ENCODE results near the gene ABCA12. TPM values are rescaled to one million over a fixed set of nuclear protein-coding genes. Genes with fewer than 3 reads are reported as not detected.

The ABCA12 gene
- total RNA-seq, 1 donor from 2014 or later, result 8.9 TPM

DNA sequence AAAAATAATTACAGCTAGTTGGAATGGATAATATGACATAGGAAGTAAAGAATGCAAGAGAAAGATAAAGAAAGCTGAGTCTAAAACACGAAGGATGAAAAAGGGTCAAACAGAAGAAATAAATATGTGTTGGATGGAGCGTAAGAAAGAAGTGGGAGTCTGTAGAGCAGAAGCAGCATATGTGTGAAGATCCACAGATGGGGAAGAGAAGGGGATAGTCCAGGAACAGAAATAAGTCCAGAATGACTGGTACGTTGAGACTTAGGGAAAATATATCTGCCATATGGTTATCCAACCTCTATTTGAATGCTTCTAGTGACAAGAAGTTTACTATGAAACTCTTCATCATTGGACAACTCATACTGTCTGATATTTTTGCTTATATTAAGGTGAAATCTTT, 18.0 kb downstream of the ABCA12 start:
- H3K4me1 Mint-ChIP-seq (ENCODE audit: unreplicated experiment), result no peaks in the 10 kb centered on the region
- no peak overlapping the region for H3K4me3 Mint-ChIP-seq
- peaks cover 6% of the 10 kb centered on the region for H3K36me3 Mint-ChIP-seq
- H3K27ac Mint-ChIP-seq, result no peak overlapping the region
- no peak for DNase-seq (ENCODE audit: extremely low spot score, unreplicated experiment)
- no peaks in the 10 kb centered on the region for H3K27me3 Mint-ChIP-seq
- TF ChIP-seq, protein P1, sequence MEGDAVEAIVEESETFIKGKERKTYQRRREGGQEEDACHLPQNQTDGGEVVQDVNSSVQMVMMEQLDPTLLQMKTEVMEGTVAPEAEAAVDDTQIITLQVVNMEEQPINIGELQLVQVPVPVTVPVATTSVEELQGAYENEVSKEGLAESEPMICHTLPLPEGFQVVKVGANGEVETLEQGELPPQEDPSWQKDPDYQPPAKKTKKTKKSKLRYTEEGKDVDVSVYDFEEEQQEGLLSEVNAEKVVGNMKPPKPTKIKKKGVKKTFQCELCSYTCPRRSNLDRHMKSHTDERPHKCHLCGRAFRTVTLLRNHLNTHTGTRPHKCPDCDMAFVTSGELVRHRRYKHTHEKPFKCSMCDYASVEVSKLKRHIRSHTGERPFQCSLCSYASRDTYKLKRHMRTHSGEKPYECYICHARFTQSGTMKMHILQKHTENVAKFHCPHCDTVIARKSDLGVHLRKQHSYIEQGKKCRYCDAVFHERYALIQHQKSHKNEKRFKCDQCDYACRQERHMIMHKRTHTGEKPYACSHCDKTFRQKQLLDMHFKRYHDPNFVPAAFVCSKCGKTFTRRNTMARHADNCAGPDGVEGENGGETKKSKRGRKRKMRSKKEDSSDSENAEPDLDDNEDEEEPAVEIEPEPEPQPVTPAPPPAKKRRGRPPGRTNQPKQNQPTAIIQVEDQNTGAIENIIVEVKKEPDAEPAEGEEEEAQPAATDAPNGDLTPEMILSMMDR (conservative IDR thresholded peaks at IDR 0.05), result no peak
- H3K9me3 Mint-ChIP-seq, result no peaks in the 10 kb centered on the region

- DNase-seq (ENCODE audit: extremely low spot score, unreplicated experiment), result no peak
- Mint-ChIP-seq H3K4me1 (ENCODE audit: unreplicated experiment) (no peaks in the 10 kb centered on the region), H3K9me3 (no peaks in the 10 kb centered on the region), H3K4me3 (no peak overlapping the region), H3K27ac (no peak overlapping the region), H3K27me3 (no peaks in the 10 kb centered on the region), H3K36me3 (peaks cover 6% of the 10 kb centered on the region)
- TF ChIP-seq, protein P1 (conservative IDR thresholded peaks at IDR 0.05), result no peak
Measured at GRCh38 chr2:215119847-215120246, 18.6 kb downstream of the ABCA12 start.

GRCh38 chr2:215110918-215111317, 27.5 kb downstream of the ABCA12 start:
- H3K36me3 Mint-ChIP-seq, result no peaks in the 10 kb centered on the region
- no peak for DNase-seq (ENCODE audit: extremely low spot score, unreplicated experiment)
- H3K4me3 Mint-ChIP-seq, result no peak overlapping the region
- H3K9me3 Mint-ChIP-seq, result no peaks in the 10 kb centered on the region
- no peak overlapping the region for H3K27ac Mint-ChIP-seq
- H3K27me3 Mint-ChIP-seq, result no peaks in the 10 kb centered on the region
- TF ChIP-seq, protein P1 (conservative IDR thresholded peaks at IDR 0.05), result no peak
- no peaks in the 10 kb centered on the region for H3K4me1 Mint-ChIP-seq (ENCODE audit: unreplicated experiment)

- H3K4me1 Mint-ChIP-seq (ENCODE audit: unreplicated experiment), result no peaks in the 10 kb centered on the region
Measured at GRCh38 chr2:215107216-215108056, 31.0 kb downstream of the ABCA12 start.

GRCh38 chr2:215105607-215106354, 32.6 kb downstream of the ABCA12 start:
- Mint-ChIP-seq H3K27me3 (no peaks in the 10 kb centered on the region), H3K4me3 (no peak overlapping the region), H3K9me3 (no peaks in the 10 kb centered on the region), H3K4me1 (ENCODE audit: unreplicated experiment) (no peaks in the 10 kb centered on the region), H3K36me3 (no peaks in the 10 kb centered on the region), H3K27ac (no peak overlapping the region)
- TF ChIP-seq, protein P1 (conservative IDR thresholded peaks at IDR 0.05), result no peak
- DNase-seq (ENCODE audit: extremely low spot score, unreplicated experiment), result no peak

More at GRCh38 chr2:215107216-215108056, 31.0 kb downstream of the ABCA12 start:
- Mint-ChIP-seq H3K9me3 (no peaks in the 10 kb centered on the region), H3K4me3 (no peak overlapping the region), H3K27ac (no peak overlapping the region), H3K36me3 (no peaks in the 10 kb centered on the region), H3K27me3 (no peaks in the 10 kb centered on the region)
- TF ChIP-seq, protein P1 (conservative IDR thresholded peaks at IDR 0.05), result no peak
- no peak for DNase-seq (ENCODE audit: extremely low spot score, unreplicated experiment)
